ENCODE measurements around the gene GALNT11. TPM values are rescaled to one million over a fixed set of nuclear protein-coding genes. Genes with fewer than 3 reads are reported as not detected.
"Not testable (repeated sequence)": the region's sequence is repeated elsewhere in the genome, so short reads cannot be mapped to it uniquely, and the experiment has no call there.

The GALNT11 gene
- total RNA-seq, 1 donor from 2014 or later = 16.5 TPM

DNA sequence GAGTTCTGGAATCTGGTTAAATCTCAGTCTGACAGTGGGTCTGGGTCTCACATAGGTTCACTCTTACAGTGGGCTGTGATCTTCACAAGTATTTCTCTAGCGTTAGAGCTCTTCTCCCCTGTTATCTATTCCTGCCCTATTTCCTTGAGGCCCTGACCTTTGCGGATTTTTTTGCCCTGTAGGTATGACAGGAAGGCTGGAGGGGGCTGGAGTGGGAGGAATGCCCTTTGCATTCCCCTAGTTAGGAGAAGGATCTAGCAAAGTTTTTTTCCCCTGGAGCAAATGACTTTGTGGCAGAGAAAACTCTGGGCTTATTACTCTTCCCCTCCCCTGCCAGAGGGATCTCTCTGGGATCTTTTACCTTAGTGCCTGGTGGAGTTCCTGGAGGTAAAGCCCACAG is 49.2 kb downstream of the GALNT11 start:
- intact Hi-C loops (cut with micrococcal nuclease) = no loop called here

DNA sequence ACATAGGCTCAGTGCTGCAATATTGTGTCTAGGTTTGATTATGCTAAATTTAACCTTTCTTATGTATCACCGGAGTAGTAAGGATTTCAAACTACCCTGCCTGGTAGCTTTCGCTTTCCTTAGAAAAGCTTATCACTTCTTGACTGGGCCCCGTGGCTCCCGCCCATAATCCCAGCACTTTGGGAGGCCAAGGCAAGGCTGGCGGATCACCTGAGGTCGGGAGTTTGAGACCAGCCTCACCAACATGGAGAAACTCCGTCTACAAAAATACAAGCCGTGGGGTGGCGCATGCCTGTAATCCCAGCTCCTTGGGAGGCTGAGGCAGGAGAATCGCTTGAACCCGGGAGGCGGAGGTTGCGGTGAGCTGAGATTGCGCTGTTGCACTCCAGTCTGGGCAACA is 49.9 kb downstream of the GALNT11 start:
- intact Hi-C loops (cut with micrococcal nuclease) = not testable (repeated sequence)

GRCh38 chr7:152076324-152076821 is 50.9 kb downstream of the GALNT11 start:
- intact Hi-C loops (cut with micrococcal nuclease) = no loop called here

- intact Hi-C loops (cut with micrococcal nuclease) = no loop called here
These were observed 51.8 kb downstream of the GALNT11 start for GRCh38 chr7:152076940-152077933.

DNA sequence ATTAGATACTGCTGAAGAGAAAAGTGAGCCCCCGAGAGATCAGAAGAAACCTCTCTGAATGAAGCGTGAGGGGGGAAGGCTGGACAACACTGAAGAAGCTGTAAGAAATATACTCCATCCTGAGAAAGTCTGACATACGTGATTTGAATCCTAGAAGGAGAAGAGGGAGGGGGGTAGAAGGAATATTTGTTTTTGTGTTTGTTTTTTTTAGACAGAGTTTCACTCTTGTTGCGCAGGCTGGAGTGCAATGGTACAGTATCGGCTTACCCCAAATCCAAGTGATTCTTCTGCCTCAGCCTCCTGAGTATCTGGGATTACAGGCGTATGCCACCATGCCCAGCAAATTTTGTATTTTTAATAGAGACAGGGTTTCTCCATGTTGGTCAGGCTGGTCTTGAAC is 52.6 kb downstream of the GALNT11 start:
- intact Hi-C loops (cut with micrococcal nuclease) = no loop called here

- intact Hi-C loops (cut with micrococcal nuclease) = no loop called here
These were observed 53.3 kb downstream of the GALNT11 start for GRCh38 chr7:152078786-152079185.

DNA sequence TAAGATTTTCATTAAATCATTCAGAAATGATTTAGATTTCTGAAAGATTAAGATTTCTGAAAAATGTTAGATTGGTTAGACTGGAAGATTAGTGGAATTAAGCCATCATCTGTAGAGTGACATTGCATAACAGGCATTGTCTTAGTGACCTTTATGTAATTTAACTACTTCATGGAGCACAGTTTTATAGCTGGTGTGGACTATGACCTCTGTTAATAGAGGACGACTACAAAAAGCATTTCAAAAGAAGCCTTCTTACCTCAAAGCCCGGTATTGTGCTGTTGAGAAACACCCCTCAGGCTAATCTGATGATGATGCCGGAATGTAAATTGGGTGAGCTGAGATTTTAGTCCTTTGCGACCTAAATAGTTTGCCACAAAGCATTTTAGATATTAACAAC is 55.6 kb downstream of the GALNT11 start:
- intact Hi-C loops (cut with micrococcal nuclease) = no loop called here

GRCh38 chr7:152082073-152082721 is 56.7 kb downstream of the GALNT11 start:
- intact Hi-C loops (cut with micrococcal nuclease) = not testable (repeated sequence)

DNA sequence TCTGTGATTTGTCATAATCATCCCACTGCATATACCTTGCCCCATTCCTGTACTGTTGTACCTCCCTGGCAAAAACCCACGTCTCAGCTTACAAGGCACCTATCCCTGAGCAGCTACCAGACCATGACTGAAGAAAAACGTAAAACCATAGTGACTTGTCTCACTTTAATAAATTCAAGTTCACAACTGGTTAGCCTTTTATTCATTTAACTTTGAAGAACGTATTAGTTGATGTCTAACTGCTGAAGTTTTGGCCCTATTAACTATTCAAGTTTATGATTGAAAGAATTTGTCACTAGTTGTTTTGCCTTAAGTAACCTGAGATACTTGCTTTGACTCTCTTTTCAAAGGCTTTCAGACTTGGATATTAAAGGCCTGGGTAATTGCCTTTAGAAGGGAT is 59.7 kb downstream of the GALNT11 start:
- intact Hi-C loops (cut with micrococcal nuclease) = no loop called here

DNA sequence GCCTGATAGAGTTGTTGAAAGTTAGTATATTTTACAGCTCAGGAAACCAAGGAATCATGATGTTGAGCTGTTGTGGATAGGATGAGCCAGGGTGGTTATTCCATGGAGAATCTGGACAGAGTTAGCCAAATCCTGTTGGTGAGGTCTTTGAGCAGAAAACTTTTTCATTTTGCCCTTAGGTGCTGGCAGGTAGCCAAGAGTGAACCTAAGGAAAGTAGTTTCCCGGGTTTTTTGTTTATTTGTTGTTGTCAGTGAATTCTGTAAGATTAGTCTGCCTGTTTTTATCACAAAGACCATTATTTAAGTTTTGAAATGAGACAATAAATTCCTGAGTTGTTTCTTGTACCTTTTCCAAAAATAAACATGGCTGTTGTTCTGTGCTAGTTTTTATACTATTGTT is 61.0 kb downstream of the GALNT11 start:
- intact Hi-C loops (cut with micrococcal nuclease) = no loop called here

DNA sequence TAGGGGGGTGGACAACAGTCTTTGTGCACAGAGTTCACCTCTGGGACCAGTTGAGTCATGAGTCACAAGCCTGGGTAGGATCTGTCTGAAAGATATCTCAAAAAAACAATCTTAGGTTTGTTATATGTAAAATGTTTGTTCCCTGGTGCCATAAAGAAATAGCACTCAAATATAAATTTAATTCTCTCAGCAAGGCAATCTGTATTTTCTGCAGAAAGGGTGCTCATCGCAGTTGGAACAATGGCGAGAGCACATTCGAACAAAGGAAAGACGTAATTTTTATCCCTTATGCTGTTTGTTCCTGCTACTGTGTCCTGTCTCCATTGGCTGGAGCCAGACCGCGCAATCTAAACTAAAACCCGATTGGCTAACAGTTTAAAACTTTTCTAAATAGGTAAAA is 63.7 kb downstream of the GALNT11 start:
- intact Hi-C loops (cut with micrococcal nuclease) = no loop called here

DNA sequence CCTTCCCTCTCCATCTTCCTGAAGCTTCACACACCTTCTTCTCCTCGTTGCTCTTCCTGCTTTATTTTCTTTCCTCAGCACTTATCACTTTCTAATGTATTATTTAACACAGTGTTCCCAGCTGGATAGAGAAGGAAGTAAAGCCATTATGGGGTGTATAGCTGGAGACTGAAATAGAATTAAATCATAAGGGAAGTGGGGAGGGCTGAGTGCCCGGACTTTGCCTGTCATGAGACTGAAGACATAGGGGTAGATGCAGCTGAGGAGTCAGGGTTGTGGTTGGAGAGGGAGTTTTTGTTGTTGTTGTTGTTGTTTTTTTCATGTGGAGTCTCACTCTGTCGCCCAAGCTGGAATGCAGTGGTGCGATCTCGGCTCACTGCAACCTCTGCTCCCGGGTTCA is 65.3 kb downstream of the GALNT11 start:
- intact Hi-C loops (cut with micrococcal nuclease) = no loop called here

DNA sequence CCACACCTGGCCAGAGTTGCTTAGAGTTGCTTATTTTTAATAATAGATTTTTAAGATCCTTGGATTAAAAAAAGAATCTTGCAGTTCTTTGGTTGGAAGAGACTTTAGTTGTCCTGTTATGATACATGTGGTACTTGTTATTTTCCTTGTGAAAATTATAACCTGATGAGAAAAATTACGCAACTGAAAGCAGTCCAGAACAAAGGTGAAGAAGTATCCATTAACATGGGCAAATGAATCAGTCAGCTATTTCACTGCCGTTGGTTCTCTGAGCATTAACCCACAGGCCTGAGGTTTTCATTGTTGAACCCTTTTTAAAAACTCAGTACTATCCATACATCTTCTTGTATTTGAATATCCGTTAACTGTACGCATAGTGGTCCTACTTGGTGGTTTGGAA is 68.2 kb downstream of the GALNT11 start:
- intact Hi-C loops (cut with micrococcal nuclease) = no loop called here

- intact Hi-C loops (cut with micrococcal nuclease) = no loop called here
These were observed 70.3 kb downstream of the GALNT11 start for GRCh38 chr7:152095771-152096170.

DNA sequence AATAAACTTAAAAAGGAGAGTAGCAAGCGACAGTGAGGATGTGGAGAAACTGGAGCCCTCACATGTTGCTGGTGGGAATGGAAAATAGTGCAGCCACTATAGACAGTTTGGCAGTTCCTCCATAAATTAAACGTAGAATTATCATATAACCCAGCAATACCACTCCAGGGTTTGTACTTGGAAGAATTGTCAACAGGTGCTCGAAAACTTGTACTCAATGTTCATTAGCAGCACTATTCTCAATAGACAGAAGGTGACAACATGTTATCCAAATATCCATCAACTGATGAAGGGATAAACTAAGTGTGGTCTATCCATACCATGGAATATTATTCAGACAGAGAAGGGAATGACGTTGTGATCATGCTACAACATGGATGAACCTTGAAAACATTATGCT is 71.9 kb downstream of the GALNT11 start:
- intact Hi-C loops (cut with micrococcal nuclease) = no loop called here

DNA sequence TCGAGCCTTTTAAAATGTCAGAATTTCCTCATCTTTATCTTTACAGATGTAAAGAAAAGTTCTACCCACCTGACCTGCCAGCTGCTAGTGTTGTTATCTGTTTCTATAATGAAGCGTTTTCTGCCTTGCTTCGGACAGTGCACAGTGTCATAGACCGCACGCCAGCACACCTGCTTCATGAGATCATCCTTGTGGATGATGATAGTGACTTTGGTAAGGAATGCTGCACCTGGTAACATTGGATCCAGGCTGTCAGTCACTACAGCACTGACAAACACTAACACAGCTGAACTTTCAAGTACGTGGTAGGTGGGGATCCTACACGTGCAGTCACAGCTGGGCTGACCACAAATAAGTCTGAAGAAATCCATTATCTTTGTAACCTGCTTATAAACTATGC is 77.6 kb downstream of the GALNT11 start:
- intact Hi-C loops (cut with micrococcal nuclease) = no loop called here

DNA sequence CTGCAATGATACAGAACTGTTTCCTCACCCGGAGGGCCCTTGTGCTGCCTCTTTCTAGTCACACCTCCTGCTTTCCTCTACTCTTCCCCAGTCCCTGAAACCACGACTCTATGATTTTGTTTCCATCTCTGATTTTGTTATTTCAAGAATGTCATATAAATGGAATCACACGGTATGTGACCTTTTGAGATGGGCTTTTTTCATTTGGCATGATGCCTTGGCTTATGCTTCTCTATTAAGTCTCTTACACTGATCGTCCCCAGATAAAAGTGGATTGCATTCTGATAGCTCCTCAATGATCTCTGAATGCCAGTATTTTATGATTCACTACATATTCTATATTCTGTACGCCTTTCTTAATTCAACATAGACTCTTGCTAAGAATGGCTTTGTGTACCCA is 78.2 kb downstream of the GALNT11 start:
- intact Hi-C loops (cut with micrococcal nuclease) = no loop called here

GRCh38 chr7:152105205-152105604 is 79.7 kb downstream of the GALNT11 start:
- intact Hi-C loops (cut with micrococcal nuclease) = no loop called here

DNA sequence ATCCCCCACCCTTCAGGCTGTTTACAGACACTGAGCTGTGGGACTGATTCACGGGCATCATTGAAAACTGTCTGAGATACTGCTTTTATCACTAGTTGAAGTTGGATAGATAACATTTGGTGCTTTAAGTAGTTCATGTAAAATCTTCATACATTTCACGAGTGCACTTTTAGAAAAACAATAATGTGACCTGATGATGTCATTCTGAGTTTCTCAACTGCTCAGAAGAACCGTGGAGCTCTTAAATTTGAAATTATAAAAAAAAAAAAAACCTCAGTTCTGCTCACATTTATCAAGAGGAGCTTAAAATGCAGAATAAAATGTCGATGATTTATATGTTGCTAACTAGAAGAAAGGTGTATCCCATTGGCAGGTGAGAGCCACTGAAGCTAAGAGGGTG is 81.5 kb downstream of the GALNT11 start:
- intact Hi-C loops (cut with micrococcal nuclease) = no loop called here

GRCh38 chr7:152107945-152108344 is 82.5 kb downstream of the GALNT11 start:
- intact Hi-C loops (cut with micrococcal nuclease) = no loop called here

- intact Hi-C loops (cut with micrococcal nuclease) = no loop called here
These were observed 82.9 kb downstream of the GALNT11 start for GRCh38 chr7:152108359-152108758.

GRCh38 chr7:152112829-152113228 is 87.4 kb downstream of the GALNT11 start:
- intact Hi-C loops (cut with micrococcal nuclease) = no loop called here
